GM15510 (cell line): ENCODE measurements around the gene CENPP.

ENCODE experiments used
- POLR2A ChIP-seq: IDR thresholded peaks from 3 replicates; pipeline ENCODE4 v1.6.1; 2011; ENCODE audit warnings: borderline replicate concordance; ENCODE audit not compliant: insufficient read length; ENCODE audit errors: extremely low read depth

The CENPP gene

GRCh38 chr9:92341578-92341977, 15.8 kb downstream of the CENPP start:
- TF ChIP-seq POLR2A, result no peak

GRCh38 chr9:92342825-92343488, 17.2 kb downstream of the CENPP start:
- TF ChIP-seq POLR2A, result no peak

- TF ChIP-seq POLR2A, result no peak
These were observed 19.8 kb downstream of the CENPP start for GRCh38 chr9:92345582-92345981.

GRCh38 chr9:92349771-92350739, 24.3 kb downstream of the CENPP start:
- TF ChIP-seq POLR2A, result no peak

DNA sequence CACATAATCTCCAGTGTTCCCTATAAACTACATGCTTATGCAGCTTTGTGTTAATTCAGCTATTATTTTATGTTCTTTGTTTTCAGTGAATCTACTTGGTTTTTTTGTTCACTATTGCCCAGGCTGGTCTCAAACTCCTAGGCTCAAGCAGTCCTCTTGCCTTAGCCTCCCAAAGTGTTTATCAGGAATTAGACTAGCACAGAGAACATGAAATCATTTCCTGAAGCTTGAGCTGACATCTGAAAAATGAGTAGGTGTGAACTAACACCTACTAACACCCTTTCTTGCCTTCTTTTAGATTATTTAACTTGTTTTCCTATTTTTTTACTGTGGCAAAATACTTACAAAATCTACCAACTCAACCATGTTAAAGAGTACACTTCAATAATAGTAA, 25.0 kb downstream of the CENPP start:
- TF ChIP-seq POLR2A, result no peak

GRCh38 chr9:92353051-92353450, 27.3 kb downstream of the CENPP start:
- no peak for TF ChIP-seq POLR2A

- TF ChIP-seq POLR2A, result no peak
These were observed 33.7 kb downstream of the CENPP start for GRCh38 chr9:92359394-92359995.

GRCh38 chr9:92360083-92360482, 34.3 kb downstream of the CENPP start:
- TF ChIP-seq POLR2A, result no peak

DNA sequence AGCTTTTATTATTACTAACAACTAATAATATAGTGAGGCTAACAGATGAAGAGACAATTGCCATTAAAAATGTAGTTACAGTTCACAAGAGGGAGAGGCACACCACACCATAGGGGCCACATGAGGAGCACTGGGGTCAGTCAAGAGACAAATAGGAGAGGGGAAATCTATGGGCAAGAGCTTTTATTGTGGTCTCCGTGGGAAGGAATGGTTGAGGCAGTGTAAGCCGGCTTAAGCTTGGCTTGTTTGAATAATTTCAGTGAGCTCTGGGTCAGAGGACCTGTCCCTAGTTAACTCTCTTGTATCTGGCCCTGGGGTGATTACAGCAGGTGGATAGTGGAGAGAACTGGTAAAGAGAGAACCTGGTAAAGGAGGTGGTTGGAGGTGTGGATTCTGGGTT, 43.3 kb downstream of the CENPP start:
- TF ChIP-seq POLR2A, result no peak

DNA sequence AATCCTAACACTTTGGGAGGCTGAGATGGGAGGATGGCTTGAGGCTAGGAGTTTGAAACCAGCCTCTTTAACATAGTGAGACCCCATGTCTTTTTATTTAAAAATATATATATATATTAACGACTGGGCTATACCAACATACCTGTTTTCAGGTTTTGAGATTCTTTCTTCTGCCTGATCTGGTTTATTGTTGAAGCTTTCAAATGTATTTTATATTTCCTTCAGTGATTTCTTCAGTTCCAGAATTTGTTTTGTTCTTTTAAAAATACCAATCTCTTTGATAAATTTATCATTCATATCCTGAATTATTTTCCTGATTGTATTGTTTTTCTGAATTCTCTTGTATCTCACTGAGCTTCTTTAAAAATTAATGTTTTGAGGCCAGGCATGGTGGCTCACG, 47.4 kb downstream of the CENPP start:
- TF ChIP-seq POLR2A, result no peak

DNA sequence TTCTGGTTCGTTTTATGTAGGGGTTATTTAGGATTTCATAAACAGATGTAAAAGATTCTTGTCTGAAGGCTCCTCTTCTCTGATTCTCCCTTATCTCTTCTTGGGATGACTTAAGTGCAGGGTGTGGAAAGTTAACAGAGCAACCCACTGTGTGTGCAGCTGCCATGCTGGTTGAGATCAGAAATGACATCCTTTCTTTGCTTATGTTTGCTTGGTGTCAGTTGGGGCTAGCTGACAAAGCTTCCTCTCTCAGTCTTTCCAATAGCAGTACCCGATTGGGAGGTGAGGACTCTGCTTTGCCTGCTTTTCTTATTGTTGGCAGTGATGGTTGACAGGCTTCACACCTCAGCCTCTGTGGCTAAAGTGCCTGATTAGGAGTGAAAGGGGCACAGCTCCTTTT, 52.1 kb downstream of the CENPP start:
- TF ChIP-seq POLR2A, result no peak

- no peak for TF ChIP-seq POLR2A
These were observed 53.3 kb downstream of the CENPP start for GRCh38 chr9:92378865-92379560.

- no peak for TF ChIP-seq POLR2A
These were observed 54.9 kb downstream of the CENPP start for GRCh38 chr9:92380603-92381002.

- TF ChIP-seq POLR2A, result no peak
These were observed 56.0 kb downstream of the CENPP start for GRCh38 chr9:92381775-92382174.

DNA sequence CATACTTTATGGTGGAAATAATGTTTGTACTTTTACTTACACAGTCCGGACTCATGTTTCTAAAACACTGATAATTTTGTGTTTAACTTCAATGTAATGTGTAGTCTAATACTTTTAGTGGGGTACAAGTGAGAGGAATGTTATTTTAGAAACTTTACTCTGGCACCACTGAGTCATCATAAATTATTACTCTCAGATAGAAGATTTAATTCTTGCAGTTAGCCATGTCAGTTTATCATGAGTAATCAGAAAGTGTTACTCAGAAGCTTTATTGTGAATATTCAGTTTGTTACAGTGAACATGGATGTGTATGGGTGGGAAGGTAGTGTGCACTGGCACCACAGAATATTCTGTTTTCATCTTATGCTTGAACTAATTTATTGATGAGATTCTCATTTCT, 58.6 kb downstream of the CENPP start:
- no peak for TF ChIP-seq POLR2A

GRCh38 chr9:92385001-92385400, 59.2 kb downstream of the CENPP start:
- no peak for TF ChIP-seq POLR2A

DNA sequence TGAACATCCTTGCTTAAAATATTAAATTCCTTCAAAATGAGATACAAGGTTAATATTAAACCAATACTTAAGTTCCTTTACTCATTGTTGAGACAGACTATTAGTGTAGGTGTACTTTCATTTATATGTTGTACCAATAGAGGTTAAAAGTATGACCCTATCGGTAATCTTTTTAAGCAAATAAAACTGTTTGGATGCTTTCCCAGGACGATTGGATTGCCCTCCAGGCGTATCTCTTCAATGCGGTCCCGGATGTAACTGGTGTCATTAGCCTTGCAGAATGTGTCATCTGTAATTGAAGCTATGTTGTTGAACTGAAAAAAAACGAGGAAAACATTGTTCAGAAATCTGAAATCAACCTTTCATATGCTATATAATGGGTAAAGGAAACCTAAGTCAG, 59.7 kb downstream of the CENPP start:
- TF ChIP-seq POLR2A, result no peak
